Epithelial cell of esophagus (primary cell): ENCODE results near the gene LENEP.
"Not testable (repeated sequence)": the region's sequence is repeated elsewhere in the genome, so short reads cannot be mapped to it uniquely, and the experiment has no call there.

Source experiments
- DNase-seq: peaks from one replicate; pipeline ENCODE4 v3.0.0; 2010; ENCODE audit warnings: low read depth
- H3K4me3 ChIP-seq: 2 replicates; pipeline ENCODE4 v1.5.1; 2011; ENCODE audit warnings: mild to moderate bottlenecking, low read length, control low read depth
- CTCF ChIP-seq: IDR thresholded peaks from 2 replicates; pipeline ENCODE4 v1.5.1; 2011; ENCODE audit warnings: low read depth, mild to moderate bottlenecking, low read length, control low read depth, inconsistent platforms; ENCODE audit not compliant: insufficient read depth; ENCODE audit errors: missing control alignments

Gene LENEP

GRCh38 chr1:154978360-154978759, 15.0 kb upstream of the LENEP start:
- no peak for DNase-seq
- TF ChIP-seq CTCF: no peak

GRCh38 chr1:154982341-154982740, 11.0 kb upstream of the LENEP start:
- TF ChIP-seq CTCF: no peak
- DNase-seq: no peak
- H3K4me3 ChIP-seq: peak overlapping the region; percentile 91

More at GRCh38 chr1:154978360-154978759, 15.0 kb upstream of the LENEP start:
- no peak overlapping the region for H3K4me3 ChIP-seq

- peak within 1 kb of the TSS; percentile 91 for H3K4me3 ChIP-seq
- peak; percentile 100 for DNase-seq
- no peak for TF ChIP-seq CTCF
These were observed 10.3 kb upstream of the LENEP start, which contains the start of gene FLAD1 for GRCh38 chr1:154982897-154983648. Gene FLAD1 (plus strand): TSS chr1:154983344. CDS start chr1:154983695, 351 bp downstream.

GRCh38 chr1:154983776-154984466, 9.5 kb upstream of the LENEP start:
- no peak for DNase-seq
- TF ChIP-seq CTCF: no peak
- H3K4me3 ChIP-seq: peak overlapping the region; percentile 91

- not testable (repeated sequence) for H3K4me3 ChIP-seq, DNase-seq
These were observed 6.7 kb upstream of the LENEP start for GRCh38 chr1:154986736-154987135.

GRCh38 chr1:154987326-154987725, 6.1 kb upstream of the LENEP start:
- no peak for TF ChIP-seq CTCF
- DNase-seq: no peak
- no peak overlapping the region for H3K4me3 ChIP-seq

- no peak overlapping the region for H3K4me3 ChIP-seq
- TF ChIP-seq CTCF: no peak
- no peak for DNase-seq
These were observed 5.1 kb upstream of the LENEP start for GRCh38 chr1:154988058-154988954.
